GM18502 (cell line): Measurements from ENCODE around the gene SYT17.

Experiments used
- ATAC-seq: cut with Tn5 transposase; IDR thresholded peaks from one replicate; pipeline ENCODE4 v1.9.1; 2021; ENCODE audit warnings: mild to moderate bottlenecking; ENCODE audit not compliant: unreplicated experiment, poor library complexity

The SYT17 gene

GRCh38 chr16:19138601-19139000 lies 29.4 kb upstream of the SYT17 start:
- no peak for ATAC-seq

GRCh38 chr16:19139436-19140091 lies 28.5 kb upstream of the SYT17 start:
- no peak for ATAC-seq

- no peak for ATAC-seq
These were observed 27.6 kb upstream of the SYT17 start for GRCh38 chr16:19140396-19140795.

GRCh38 chr16:19142939-19143598 lies 25.0 kb upstream of the SYT17 start:
- no peak for ATAC-seq

GRCh38 chr16:19143599-19143956 lies 24.5 kb upstream of the SYT17 start:
- no peak for ATAC-seq

- no peak for ATAC-seq
These were observed 23.0 kb upstream of the SYT17 start for GRCh38 chr16:19145010-19145409.

GRCh38 chr16:19147126-19147525 lies 20.9 kb upstream of the SYT17 start:
- ATAC-seq = no peak

- ATAC-seq = no peak
These were observed 20.4 kb upstream of the SYT17 start for GRCh38 chr16:19147627-19148026.

GRCh38 chr16:19148189-19148588 lies 19.9 kb upstream of the SYT17 start:
- ATAC-seq = no peak

GRCh38 chr16:19151310-19151709 lies 16.7 kb upstream of the SYT17 start:
- no peak for ATAC-seq

GRCh38 chr16:19152042-19152441 lies 16.0 kb upstream of the SYT17 start:
- no peak for ATAC-seq

- no peak for ATAC-seq
These were observed 14.2 kb upstream of the SYT17 start for GRCh38 chr16:19153876-19154275.

- no peak for ATAC-seq
These were observed 6.0 kb upstream of the SYT17 start for GRCh38 chr16:19162085-19162484.

GRCh38 chr16:19163215-19163614 lies 4.8 kb upstream of the SYT17 start:
- ATAC-seq = no peak

GRCh38 chr16:19164285-19164684 lies 3.8 kb upstream of the SYT17 start:
- ATAC-seq = no peak

GRCh38 chr16:19165101-19165500 lies 2.9 kb upstream of the SYT17 start:
- ATAC-seq = no peak

- ATAC-seq = no peak
These were observed 1.5 kb upstream of the SYT17 start for GRCh38 chr16:19166500-19166899.

GRCh38 chr16:19168371-19169081 lies 486 bp downstream of the SYT17 start:
- no peak for ATAC-seq

GRCh38 chr16:19169082-19169639 lies 1.1 kb downstream of the SYT17 start:
- no peak for ATAC-seq

GRCh38 chr16:19170043-19170655 lies 2.1 kb downstream of the SYT17 start:
- ATAC-seq = no peak
